SU-DHL-6 (cell line): Measurements from ENCODE around the gene FHOD3.

ENCODE experiments used
- H2AFZ ChIP-seq: fragments of 200-600 bp; sonication (generic); 2 replicates; pipeline ENCODE4 v1.6.1; 2014; ENCODE audit warnings: low read depth, mild to moderate bottlenecking, moderate library complexity, mixed read lengths, antibody characterized with exemption, low read length; ENCODE audit not compliant: severe bottlenecking
- H3F3A ChIP-seq: fragments of 200-600 bp; shearing (Covaris generic); 2 replicates; pipeline ENCODE4 v1.6.0; 2016; ENCODE audit warnings: antibody characterized with exemption, mild to moderate bottlenecking; ENCODE audit not compliant: insufficient read depth
- H3K27ac ChIP-seq: fragments of 200-600 bp; sonication (generic); 2 replicates; pipeline ENCODE4 v1.5.1; 2016; ENCODE audit warnings: low read depth, mild to moderate bottlenecking, low read length, moderate library complexity, mixed read lengths
- H3K27me3 ChIP-seq: fragments of 200-600 bp; sonication (generic), shearing (Covaris generic); 2 replicates; pipeline ENCODE4 v1.6.0; 2014; ENCODE audit warnings: mild to moderate bottlenecking, low read length
- H3K36me3 ChIP-seq: fragments of 200-600 bp; sonication (generic); 2 replicates; pipeline ENCODE4 v1.6.1; 2014; ENCODE audit warnings: mild to moderate bottlenecking, low read length, mixed read lengths
- H3K4me2 ChIP-seq: fragments of 300-600, 200-600 bp; shearing (Covaris generic), sonication (generic); 2 replicates; pipeline ENCODE4 v1.6.0; 2014; ENCODE audit warnings: low read length, low read depth, mild to moderate bottlenecking; ENCODE audit not compliant: poor library complexity, severe bottlenecking
- H3K4me3 ChIP-seq: fragments of 200-600 bp; sonication (generic); 2 replicates; pipeline ENCODE4 v1.5.1; 2014; ENCODE audit warnings: antibody characterized with exemption, low read length, mild to moderate bottlenecking, mixed read lengths; ENCODE audit not compliant: insufficient read depth, poor library complexity, severe bottlenecking
- H3K79me2 ChIP-seq: fragments of 200-600 bp; sonication (generic); 2 replicates; pipeline ENCODE4 v1.6.1; 2014; ENCODE audit warnings: mild to moderate bottlenecking, low read length, moderate library complexity; ENCODE audit not compliant: insufficient read depth
- H3K9ac ChIP-seq: fragments of 200-600 bp; sonication (generic); 2 replicates; pipeline ENCODE4 v1.7.0; 2014; ENCODE audit warnings: mild to moderate bottlenecking, low read length
- H3K9me2 ChIP-seq: fragments of 200-600 bp; sonication (generic); replicated peaks from 2 replicates; pipeline ENCODE4 v1.6.1; 2014; ENCODE audit warnings: low read length; ENCODE audit not compliant: insufficient read depth
- H3K9me3 ChIP-seq: fragments of 200-600 bp; sonication (generic); 2 replicates; pipeline ENCODE4 v1.6.1; 2014; ENCODE audit warnings: low read length, mixed read lengths; ENCODE audit not compliant: insufficient read depth
- H4K20me1 ChIP-seq: fragments of 200-600 bp; sonication (generic); 2 replicates; pipeline ENCODE4 v1.6.1; 2014; ENCODE audit warnings: low read depth, mild to moderate bottlenecking, antibody characterized with exemption, low read length, moderate library complexity, mixed read lengths
- CTCF ChIP-seq: fragments of 200-600 bp; sonication (generic); IDR thresholded peaks from one replicate; pipeline ENCODE4 v1.5.1; 2017; ENCODE audit warnings: antibody characterized with exemption, mild to moderate bottlenecking, low read length, moderate library complexity; ENCODE audit not compliant: insufficient read depth, poor library complexity, severe bottlenecking
- EZH2phosphoT487 ChIP-seq: fragments of 200-600 bp; sonication (generic), shearing (Covaris generic); conservative IDR thresholded peaks from 2 replicates; pipeline ENCODE4 v1.6.1; 2018; ENCODE audit warnings: mild to moderate bottlenecking, antibody characterized with exemption, low read length, moderate library complexity, mixed read lengths

FHOD3 gene

GRCh38 chr18:36650266-36650665 is 352.8 kb downstream of the FHOD3 start:
- no peak overlapping the region for H3K4me3 ChIP-seq
- no peak overlapping the region for H3K27ac ChIP-seq
- no peak for TF ChIP-seq EZH2phosphoT487
- TF ChIP-seq CTCF: no peak
- H3K9me3 ChIP-seq: no peaks in the 10 kb centered on the region
- H3K4me2 ChIP-seq: no peak overlapping the region
- H3K36me3 ChIP-seq: no peaks in the 10 kb centered on the region
- no peak overlapping the region for H3K9ac ChIP-seq
- no peak overlapping the region for H2AFZ ChIP-seq
- 0 out of 2 replicates have a peak, but pooled peaks cover 2% of the 10 kb centered on the region for H3K27me3 ChIP-seq
- H3K9me2 ChIP-seq: no peaks in the 10 kb centered on the region
- H4K20me1 ChIP-seq: no peaks in the 10 kb centered on the region
- H3K79me2 ChIP-seq: no peaks in the 10 kb centered on the region
- H3F3A ChIP-seq: no peaks in the 10 kb centered on the region

DNA sequence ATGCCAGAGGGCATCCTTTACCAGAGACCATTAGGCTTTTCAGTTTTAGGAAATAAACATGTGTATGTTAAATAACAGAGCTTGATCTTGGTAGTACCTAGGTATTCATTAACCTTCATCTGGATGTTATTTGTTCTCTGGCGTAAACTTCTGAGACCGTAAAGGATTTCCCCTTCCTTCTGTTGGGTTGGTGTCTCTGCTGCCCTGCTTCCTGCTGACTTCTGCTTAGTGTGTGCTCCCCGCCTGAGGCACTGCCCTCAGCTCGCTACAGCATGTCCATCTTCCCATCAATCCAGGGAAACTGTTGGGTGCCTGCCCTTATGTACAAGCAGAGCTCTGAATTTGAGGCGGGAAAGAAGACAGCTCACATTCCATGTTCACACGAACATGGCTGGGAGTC is 353.4 kb downstream of the FHOD3 start:
- no peaks in the 10 kb centered on the region for H3K9me2 ChIP-seq
- no peak overlapping the region for H2AFZ ChIP-seq
- TF ChIP-seq CTCF (no peak), EZH2phosphoT487 (no peak)
- no peaks in the 10 kb centered on the region for H3K79me2 ChIP-seq
- H3K27ac ChIP-seq: no peak overlapping the region
- H3F3A ChIP-seq: no peaks in the 10 kb centered on the region
- H3K9me3 ChIP-seq: no peaks in the 10 kb centered on the region
- H4K20me1 ChIP-seq: no peaks in the 10 kb centered on the region
- H3K4me3 ChIP-seq: no peak overlapping the region
- H3K9ac ChIP-seq: no peak overlapping the region
- no peaks in the 10 kb centered on the region for H3K36me3 ChIP-seq
- no peak overlapping the region for H3K4me2 ChIP-seq
- 0 out of 2 replicates have a peak, but pooled peaks cover 2% of the 10 kb centered on the region for H3K27me3 ChIP-seq

DNA sequence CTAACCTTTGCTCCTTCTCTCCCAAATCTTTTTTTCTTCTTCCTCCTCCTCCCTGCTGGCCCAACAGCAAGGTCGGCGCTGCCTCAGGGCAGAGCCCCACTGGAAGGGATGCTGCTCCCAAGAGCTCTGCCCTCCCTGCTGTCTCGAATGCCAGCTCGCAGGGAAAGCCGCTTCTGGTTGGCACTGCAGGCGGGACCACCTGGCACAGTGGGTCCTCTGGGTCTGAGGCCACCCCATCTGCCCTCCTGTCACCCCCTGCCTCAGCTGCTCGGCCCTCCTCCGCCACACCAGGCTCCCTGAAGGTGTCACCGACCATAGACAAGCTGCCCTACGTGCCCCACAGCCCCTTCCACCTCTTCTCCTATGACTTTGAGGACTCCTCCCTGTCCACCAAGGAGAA is 355.0 kb downstream of the FHOD3 start:
- Histone ChIP-seq H3K9ac (no peak overlapping the region), H3F3A (no peaks in the 10 kb centered on the region), H3K4me3 (no peak overlapping the region), H3K4me2 (no peak overlapping the region), H3K9me3 (no peaks in the 10 kb centered on the region), H4K20me1 (no peaks in the 10 kb centered on the region), H3K79me2 (no peaks in the 10 kb centered on the region), H3K27ac (no peak overlapping the region), H3K27me3 (0 out of 2 replicates have a peak, but pooled peaks cover 2% of the 10 kb centered on the region), H3K9me2 (no peaks in the 10 kb centered on the region), H2AFZ (no peak overlapping the region), H3K36me3 (no peaks in the 10 kb centered on the region)
- TF ChIP-seq CTCF (no peak), EZH2phosphoT487 (no peak)
